GM06990 (cell line): ENCODE measurements around the gene SLC16A3.
A peak's percentile ranks its signal among the peaks of the same experiment; 100 is the strongest.

Experiments
- DNase-seq: peaks from one replicate; pipeline ENCODE4 v3.0.0-alpha.2; 2011; ENCODE audit not compliant: insufficient read length; ENCODE audit errors: extremely low read depth
- H3K27me3 ChIP-seq: replicated peaks from 2 replicates; pipeline ENCODE4 v1.6.0; 2011; ENCODE audit warnings: low read length; ENCODE audit not compliant: control insufficient read depth, insufficient read depth
- H3K36me3 ChIP-seq: 2 replicates; pipeline ENCODE4 v1.5.1; 2011; ENCODE audit warnings: low read length; ENCODE audit not compliant: control insufficient read depth, insufficient read depth
- H3K4me3 ChIP-seq: replicated peaks from 2 replicates; pipeline ENCODE4 v1.5.1; 2011; ENCODE audit warnings: low read depth, mild to moderate bottlenecking, control low read depth, low read length
- CTCF ChIP-seq: IDR thresholded peaks from 2 replicates; pipeline ENCODE4 v1.5.1; 2011; ENCODE audit warnings: low read length, control low read depth, mild to moderate bottlenecking, inconsistent platforms; ENCODE audit not compliant: insufficient read depth, poor library complexity, severe bottlenecking

Gene SLC16A3

GRCh38 chr17:82232876-82233785 lies 4.3 kb downstream of the SLC16A3 start:
- peaks cover 2% of the 10 kb centered on the region for H3K36me3 ChIP-seq

GRCh38 chr17:82234211-82235055 lies 5.6 kb downstream of the SLC16A3 start:
- H3K4me3 ChIP-seq, result no peak overlapping the region
- DNase-seq, result peak; percentile 38
- H3K27me3 ChIP-seq, result no peaks in the 10 kb centered on the region
- peaks cover 5% of the 10 kb centered on the region for H3K36me3 ChIP-seq
- no peak for TF ChIP-seq CTCF

More at GRCh38 chr17:82232876-82233785, 4.3 kb downstream of the SLC16A3 start:
- DNase-seq, result peak; percentile 40
- no peak for TF ChIP-seq CTCF
- no peak overlapping the region for H3K4me3 ChIP-seq
- no peaks in the 10 kb centered on the region for H3K27me3 ChIP-seq

GRCh38 chr17:82235056-82235774 lies 6.4 kb downstream of the SLC16A3 start:
- H3K4me3 ChIP-seq, result no peak overlapping the region
- DNase-seq, result no peak
- H3K36me3 ChIP-seq, result peaks cover 8% of the 10 kb centered on the region
- TF ChIP-seq CTCF, result no peak
- no peaks in the 10 kb centered on the region for H3K27me3 ChIP-seq

GRCh38 chr17:82235775-82236141 lies 6.9 kb downstream of the SLC16A3 start:
- peaks cover 13% of the 10 kb centered on the region for H3K36me3 ChIP-seq
- TF ChIP-seq CTCF, result no peak

GRCh38 chr17:82236142-82236971 lies 7.5 kb downstream of the SLC16A3 start:
- DNase-seq, result peak; percentile 36
- H3K4me3 ChIP-seq, result no peak overlapping the region
- H3K36me3 ChIP-seq, result peaks cover 14% of the 10 kb centered on the region
- no peaks in the 10 kb centered on the region for H3K27me3 ChIP-seq
- TF ChIP-seq CTCF, result peak; percentile 94

More at GRCh38 chr17:82235775-82236141, 6.9 kb downstream of the SLC16A3 start:
- peak; percentile 12 for DNase-seq
- no peaks in the 10 kb centered on the region for H3K27me3 ChIP-seq
- no peak overlapping the region for H3K4me3 ChIP-seq
